PC-9 (cell line): ENCODE measurements around the gene MAP3K5. TPM values are rescaled to one million over a fixed set of nuclear protein-coding genes. Genes with fewer than 3 reads are reported as not detected.
"Not testable (repeated sequence)": the region's sequence is repeated elsewhere in the genome, so short reads cannot be mapped to it uniquely, and the experiment has no call there.

Source experiments
- BruUV-seq: library from RNA; stranded (reverse); fragments of 400-500 nt; replicated peaks from 2 replicates; lab custom pipeline; 2021; lab: Mats Ljungman, UMichigan
- CTCF ChIA-PET: fragments of 300-600 bp; sonication (Branson Sonifier 250); formaldehyde crosslinking; loops from one replicate; lab custom pipeline; 2022; ENCODE audit warnings: antibody characterized with exemption; lab: Charles Lee
- POLR2A ChIA-PET: fragments of 300-600 bp; sonication (Branson Sonifier 250); formaldehyde crosslinking; loops from one replicate; lab custom pipeline; 2022; ENCODE audit warnings: antibody characterized with exemption; ENCODE audit not compliant: unreplicated experiment; lab: Charles Lee
- DNase-seq, 2 experiments: peaks; one replicate each; pipeline versions ENCODE4 v3.0.0 to v3.0.0-alpha.2; 2015 to 2022; ENCODE audit warnings: mixed read lengths in 1 of 2
- H2AFZ ChIP-seq: fragments of 200-600 bp; sonication (generic); 2 replicates; pipeline ENCODE4 v1.8.1; 2017; ENCODE audit warnings: antibody characterized with exemption
- H3F3A ChIP-seq: fragments of 200-600 bp; sonication (generic); 2 replicates; pipeline ENCODE4 v1.8.1; 2017; ENCODE audit warnings: antibody characterized with exemption, mild to moderate bottlenecking, low read depth; ENCODE audit not compliant: insufficient read depth
- H3K27ac ChIP-seq: fragments of 200-600 bp; sonication (generic); 2 replicates; pipeline ENCODE4 v1.6.1; 2016; ENCODE audit warnings: mixed run types
- H3K27me3 ChIP-seq: fragments of 200-600 bp; sonication (generic); 2 replicates; pipeline ENCODE4 v1.6.1; 2016; ENCODE audit warnings: low read depth, mixed run types; ENCODE audit not compliant: insufficient read depth
- H3K36me3 ChIP-seq: fragments of 200-600 bp; sonication (generic); 2 replicates; pipeline ENCODE4 v1.6.1; 2016; ENCODE audit warnings: low read depth, mixed run types
- H3K4me1 ChIP-seq: fragments of 200-600 bp; sonication (generic); replicated peaks from 2 replicates; pipeline ENCODE4 v1.6.1; 2016; ENCODE audit warnings: mixed run types; ENCODE audit not compliant: insufficient read depth
- H3K4me2 ChIP-seq: fragments of 200-600 bp; sonication (generic); 2 replicates; pipeline ENCODE4 v1.6.1; 2017; ENCODE audit warnings: mixed run types
- H3K4me3 ChIP-seq: fragments of 200-600 bp; sonication (generic); 2 replicates; pipeline ENCODE4 v1.6.1; 2016; ENCODE audit warnings: mixed run types
- H3K79me2 ChIP-seq: fragments of 200-600 bp; sonication (generic); 2 replicates; pipeline ENCODE4 v1.6.1; 2017; ENCODE audit warnings: low read depth, mixed run types
- H3K9me2 ChIP-seq: fragments of 200-600 bp; sonication (generic); 2 replicates; pipeline ENCODE4 v1.8.1; 2017; ENCODE audit warnings: mild to moderate bottlenecking; ENCODE audit not compliant: insufficient read depth
- H3K9me3 ChIP-seq: fragments of 200-600 bp; sonication (generic); 2 replicates; pipeline ENCODE4 v1.8.1; 2016; ENCODE audit warnings: low read depth; ENCODE audit not compliant: insufficient read depth
- H4K20me1 ChIP-seq: fragments of 200-600 bp; sonication (generic); 2 replicates; pipeline ENCODE4 v1.8.1; 2017; ENCODE audit not compliant: insufficient read depth
- EZH2 ChIP-seq: fragments of 200-600 bp; sonication (generic); IDR thresholded peaks from 2 replicates; pipeline ENCODE4 v1.8.0; 2017; ENCODE audit warnings: antibody characterized with exemption, low read depth
- intact Hi-C: fragments of 100-400 bp; cut with micrococcal nuclease; formaldehyde crosslinking; loops from one replicate; pipeline ENCODE4 v1.10.0; 2022; ENCODE audit not compliant: unreplicated experiment
- total RNA-seq: library from RNA; stranded (reverse); gene quantifications from 2 replicates; pipeline ENCODE4 v1.2.3, GENCODE V29; 2021
- TF ChIP-seq, protein P1 (sequence below): fragments of 200-600 bp; sonication (generic); conservative IDR thresholded peaks from 2 replicates; pipeline ENCODE4 v1.6.1; 2017; ENCODE audit warnings: mixed run types, antibody characterized with exemption, mild to moderate bottlenecking, moderate library complexity

Gene MAP3K5
- total RNA-seq, 1 experiment from 2014 or later: 10.9 TPM

DNA sequence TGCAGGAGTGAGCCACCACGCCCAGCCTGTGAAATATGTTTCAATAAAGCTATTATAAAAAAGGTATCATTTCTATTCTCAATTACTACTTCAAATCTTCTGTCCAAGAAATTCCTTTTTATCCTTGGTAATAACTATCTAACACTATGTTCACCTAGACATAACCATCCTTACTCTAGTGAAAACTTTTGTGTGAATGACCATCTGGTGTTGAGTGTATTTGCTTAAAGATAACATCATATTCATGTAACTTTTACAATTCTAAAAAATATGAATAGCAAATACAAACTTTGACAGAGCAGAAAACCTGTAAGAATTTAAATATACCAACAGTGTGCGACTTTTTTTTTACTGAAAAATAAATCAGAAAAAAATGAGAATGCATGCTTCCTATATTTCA is 96.9 kb downstream of the MAP3K5 start:
- BruUV-seq: no TSS peak
- ChIA-PET POLR2A (no interaction called here), CTCF (no interaction called here)
- TF ChIP-seq, protein P1, sequence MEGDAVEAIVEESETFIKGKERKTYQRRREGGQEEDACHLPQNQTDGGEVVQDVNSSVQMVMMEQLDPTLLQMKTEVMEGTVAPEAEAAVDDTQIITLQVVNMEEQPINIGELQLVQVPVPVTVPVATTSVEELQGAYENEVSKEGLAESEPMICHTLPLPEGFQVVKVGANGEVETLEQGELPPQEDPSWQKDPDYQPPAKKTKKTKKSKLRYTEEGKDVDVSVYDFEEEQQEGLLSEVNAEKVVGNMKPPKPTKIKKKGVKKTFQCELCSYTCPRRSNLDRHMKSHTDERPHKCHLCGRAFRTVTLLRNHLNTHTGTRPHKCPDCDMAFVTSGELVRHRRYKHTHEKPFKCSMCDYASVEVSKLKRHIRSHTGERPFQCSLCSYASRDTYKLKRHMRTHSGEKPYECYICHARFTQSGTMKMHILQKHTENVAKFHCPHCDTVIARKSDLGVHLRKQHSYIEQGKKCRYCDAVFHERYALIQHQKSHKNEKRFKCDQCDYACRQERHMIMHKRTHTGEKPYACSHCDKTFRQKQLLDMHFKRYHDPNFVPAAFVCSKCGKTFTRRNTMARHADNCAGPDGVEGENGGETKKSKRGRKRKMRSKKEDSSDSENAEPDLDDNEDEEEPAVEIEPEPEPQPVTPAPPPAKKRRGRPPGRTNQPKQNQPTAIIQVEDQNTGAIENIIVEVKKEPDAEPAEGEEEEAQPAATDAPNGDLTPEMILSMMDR: no peak
- TF ChIP-seq EZH2: no peak
- H3K9me3 ChIP-seq: no peaks in the 10 kb centered on the region
- no peaks in the 10 kb centered on the region for H3K9me2 ChIP-seq
- H3K27ac ChIP-seq: no peak overlapping the region
- peaks cover 27% of the 10 kb centered on the region for H3K36me3 ChIP-seq
- H3K4me3 ChIP-seq: no peak overlapping the region
- peaks cover 12% of the 10 kb centered on the region for H3K4me1 ChIP-seq
- peaks cover 5% of the 10 kb centered on the region; the same call in 1 of the 2 replicates for H3K79me2 ChIP-seq
- H2AFZ ChIP-seq: no peak overlapping the region
- intact Hi-C loops: no loop called here
- H3K4me2 ChIP-seq: no peak overlapping the region
- no peaks in the 10 kb centered on the region for H3K27me3 ChIP-seq
- no peaks in the 10 kb centered on the region for H4K20me1 ChIP-seq
- H3F3A ChIP-seq: peaks cover 6% of the 10 kb centered on the region; the same call in 1 of the 2 replicates
- no peak for DNase-seq

DNA sequence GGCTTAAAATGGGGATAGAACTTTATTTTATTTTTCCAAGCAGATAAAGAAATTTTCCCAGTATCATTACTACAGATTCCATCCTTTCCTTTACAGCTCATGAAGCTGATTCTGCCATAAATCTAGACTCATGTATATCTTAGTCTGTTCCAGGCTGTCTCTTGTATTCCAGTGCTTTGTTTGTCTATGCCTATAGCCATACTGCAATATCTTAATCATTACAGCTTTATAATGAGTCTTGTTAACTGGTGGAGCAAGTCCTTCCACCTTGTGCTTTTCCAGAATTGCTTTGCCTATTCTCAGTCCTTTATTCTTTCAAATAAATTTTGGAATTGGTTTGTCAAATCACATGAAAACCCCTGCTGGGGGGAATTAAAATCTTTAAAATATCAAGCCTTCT is 99.2 kb downstream of the MAP3K5 start:
- H3K27me3 ChIP-seq: no peaks in the 10 kb centered on the region
- CTCF ChIA-PET: no interaction called here
- no TSS peak for BruUV-seq
- no peak overlapping the region for H3K4me2 ChIP-seq
- peaks cover 24% of the 10 kb centered on the region for H3K36me3 ChIP-seq
- POLR2A ChIA-PET: no interaction called here
- no peak overlapping the region for H3K27ac ChIP-seq
- TF ChIP-seq, protein P1: no peak
- no peak for TF ChIP-seq EZH2
- H3K4me1 ChIP-seq: no peaks in the 10 kb centered on the region
- no peaks in the 10 kb centered on the region for H3K79me2 ChIP-seq
- H3K9me2 ChIP-seq: no peaks in the 10 kb centered on the region
- H2AFZ ChIP-seq: no peak overlapping the region
- no peak overlapping the region for H3K4me3 ChIP-seq
- H4K20me1 ChIP-seq: no peaks in the 10 kb centered on the region
- DNase-seq: no peak
- H3K9me3 ChIP-seq: no peaks in the 10 kb centered on the region
- no peaks in the 10 kb centered on the region for H3F3A ChIP-seq
- intact Hi-C loops: no loop called here

DNA sequence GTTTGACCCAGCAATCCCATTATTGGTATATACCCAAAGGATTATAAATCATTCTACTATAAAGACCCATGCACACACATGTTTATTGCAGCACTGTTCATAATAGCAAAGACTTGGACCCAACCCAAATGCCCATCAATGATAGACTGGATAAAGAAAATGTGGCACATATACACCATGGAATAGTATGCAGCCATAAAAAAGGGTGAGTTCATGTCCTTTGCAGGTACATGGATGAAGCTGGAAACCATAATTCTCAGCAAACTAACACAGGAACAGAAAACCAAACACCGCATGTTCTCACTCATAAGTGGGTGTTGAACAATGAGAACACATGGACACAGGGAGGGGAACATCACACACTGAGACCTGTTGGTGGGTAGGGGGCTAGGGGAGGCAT is 104.4 kb downstream of the MAP3K5 start:
- H3K27me3 ChIP-seq, H3K27ac ChIP-seq, BruUV-seq, H4K20me1 ChIP-seq, H3K79me2 ChIP-seq, DNase-seq, POLR2A ChIA-PET, H2AFZ ChIP-seq, H3K9me2 ChIP-seq, H3K36me3 ChIP-seq, H3K4me2 ChIP-seq, H3K4me3 ChIP-seq, intact Hi-C loops, H3K9me3 ChIP-seq, CTCF ChIA-PET: not testable (repeated sequence)
- Histone ChIP-seq H3F3A (peaks cover 11% of the 10 kb centered on the region), H3K4me1 (peaks cover 19% of the 10 kb centered on the region)
